ENCODE measurements around the gene IL3. TPM values are rescaled to one million over a fixed set of nuclear protein-coding genes. Genes with fewer than 3 reads are reported as not detected.

The IL3 gene
- total RNA-seq, 1 donor from 2014 or later = not detected

DNA sequence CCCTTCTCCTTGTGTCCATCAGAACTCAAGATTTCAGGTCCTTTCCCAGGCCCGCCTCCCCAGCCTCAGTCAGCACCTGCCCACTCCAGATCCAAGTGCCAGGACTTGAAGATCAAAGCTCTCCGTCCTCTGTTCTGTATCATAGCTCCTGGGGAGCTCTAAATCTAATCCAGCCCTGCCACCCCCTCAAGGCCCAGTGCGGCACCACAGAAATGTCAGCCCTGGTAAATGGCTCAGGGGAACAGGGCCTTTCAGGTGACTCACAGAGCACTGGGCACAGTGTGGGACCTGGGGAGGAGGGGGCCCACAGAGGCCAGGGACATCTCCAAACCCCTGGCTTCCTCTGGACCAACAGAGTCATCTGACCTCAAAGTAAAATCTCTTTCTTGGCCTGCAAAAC is 19.2 kb downstream of the IL3 start:
- Mint-ChIP-seq H3K4me1 (ENCODE audit: unreplicated experiment) (no peaks in the 10 kb centered on the region), H3K36me3 (ENCODE audit: low read depth, unreplicated experiment) (no peaks in the 10 kb centered on the region), H3K9me3 (ENCODE audit: unreplicated experiment) (no peaks in the 10 kb centered on the region), H3K27ac (ENCODE audit: unreplicated experiment) (no peak overlapping the region), H3K4me3 (ENCODE audit: unreplicated experiment) (no peak overlapping the region), H3K27me3 (ENCODE audit: unreplicated experiment) (peaks cover 7% of the 10 kb centered on the region)
- no peak for DNase-seq (ENCODE audit: low spot score)
- TF ChIP-seq, protein P1, sequence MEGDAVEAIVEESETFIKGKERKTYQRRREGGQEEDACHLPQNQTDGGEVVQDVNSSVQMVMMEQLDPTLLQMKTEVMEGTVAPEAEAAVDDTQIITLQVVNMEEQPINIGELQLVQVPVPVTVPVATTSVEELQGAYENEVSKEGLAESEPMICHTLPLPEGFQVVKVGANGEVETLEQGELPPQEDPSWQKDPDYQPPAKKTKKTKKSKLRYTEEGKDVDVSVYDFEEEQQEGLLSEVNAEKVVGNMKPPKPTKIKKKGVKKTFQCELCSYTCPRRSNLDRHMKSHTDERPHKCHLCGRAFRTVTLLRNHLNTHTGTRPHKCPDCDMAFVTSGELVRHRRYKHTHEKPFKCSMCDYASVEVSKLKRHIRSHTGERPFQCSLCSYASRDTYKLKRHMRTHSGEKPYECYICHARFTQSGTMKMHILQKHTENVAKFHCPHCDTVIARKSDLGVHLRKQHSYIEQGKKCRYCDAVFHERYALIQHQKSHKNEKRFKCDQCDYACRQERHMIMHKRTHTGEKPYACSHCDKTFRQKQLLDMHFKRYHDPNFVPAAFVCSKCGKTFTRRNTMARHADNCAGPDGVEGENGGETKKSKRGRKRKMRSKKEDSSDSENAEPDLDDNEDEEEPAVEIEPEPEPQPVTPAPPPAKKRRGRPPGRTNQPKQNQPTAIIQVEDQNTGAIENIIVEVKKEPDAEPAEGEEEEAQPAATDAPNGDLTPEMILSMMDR (IDR thresholded peaks at IDR 0.05; ENCODE audit: unreplicated experiment) = no peak

DNA sequence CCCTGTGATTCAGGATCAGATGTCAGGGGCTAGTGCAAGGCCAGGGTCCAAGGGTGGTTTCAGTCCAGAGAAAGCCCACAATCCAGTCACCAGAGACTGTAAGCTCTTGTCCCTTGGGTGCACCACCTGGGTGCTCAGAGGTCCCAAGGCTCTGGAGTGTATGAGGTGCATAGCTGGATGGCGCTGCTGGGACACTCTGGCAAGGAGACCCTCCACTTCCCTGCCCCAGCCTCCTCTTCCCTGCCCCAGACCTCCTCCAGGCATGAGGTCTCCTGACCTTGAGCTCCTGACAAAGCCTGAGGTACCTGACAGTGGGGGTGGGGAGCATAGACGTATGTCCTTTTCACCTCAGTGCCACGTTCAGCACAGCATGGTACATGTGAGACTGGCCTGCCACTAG is 20.1 kb downstream of the IL3 start:
- H3K27me3 Mint-ChIP-seq (ENCODE audit: unreplicated experiment) = peaks cover 9% of the 10 kb centered on the region
- TF ChIP-seq, protein P1 (IDR thresholded peaks at IDR 0.05; ENCODE audit: unreplicated experiment) = no peak
- no peaks in the 10 kb centered on the region for H3K36me3 Mint-ChIP-seq (ENCODE audit: low read depth, unreplicated experiment)
- H3K27ac Mint-ChIP-seq (ENCODE audit: unreplicated experiment) = no peak overlapping the region
- DNase-seq (ENCODE audit: low spot score) = no peak
- H3K9me3 Mint-ChIP-seq (ENCODE audit: unreplicated experiment) = no peaks in the 10 kb centered on the region
- H3K4me1 Mint-ChIP-seq (ENCODE audit: unreplicated experiment) = peaks cover under 1% of the 10 kb centered on the region
- H3K4me3 Mint-ChIP-seq (ENCODE audit: unreplicated experiment) = no peak overlapping the region

DNA sequence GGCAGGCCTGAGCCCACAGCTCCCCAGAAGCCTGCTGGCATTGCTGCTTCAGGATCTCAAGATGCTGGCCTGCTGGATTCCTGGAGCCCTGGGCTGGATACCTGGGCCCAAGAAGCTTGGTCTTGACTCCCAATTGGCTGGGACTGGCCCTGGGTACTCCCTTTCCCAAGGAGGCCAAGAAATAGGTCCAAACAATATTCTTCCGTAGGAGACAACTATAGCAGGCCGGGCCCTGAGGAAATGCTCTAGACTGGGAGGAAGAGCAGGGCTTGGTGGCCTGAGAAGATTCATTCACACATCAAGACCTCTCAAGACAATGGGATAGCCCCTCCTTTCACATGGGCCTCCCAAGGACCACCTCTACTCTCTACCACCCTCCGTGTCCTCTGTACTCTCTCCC is 21.0 kb downstream of the IL3 start:
- TF ChIP-seq, protein P1 (IDR thresholded peaks at IDR 0.05; ENCODE audit: unreplicated experiment) = no peak
- H3K4me1 Mint-ChIP-seq (ENCODE audit: unreplicated experiment) = peaks cover 8% of the 10 kb centered on the region
- H3K4me3 Mint-ChIP-seq (ENCODE audit: unreplicated experiment) = no peak overlapping the region
- DNase-seq (ENCODE audit: low spot score) = no peak
- H3K36me3 Mint-ChIP-seq (ENCODE audit: low read depth, unreplicated experiment) = no peaks in the 10 kb centered on the region
- H3K9me3 Mint-ChIP-seq (ENCODE audit: unreplicated experiment) = no peaks in the 10 kb centered on the region
- H3K27ac Mint-ChIP-seq (ENCODE audit: unreplicated experiment) = no peak overlapping the region
- H3K27me3 Mint-ChIP-seq (ENCODE audit: unreplicated experiment) = peaks cover 8% of the 10 kb centered on the region

DNA sequence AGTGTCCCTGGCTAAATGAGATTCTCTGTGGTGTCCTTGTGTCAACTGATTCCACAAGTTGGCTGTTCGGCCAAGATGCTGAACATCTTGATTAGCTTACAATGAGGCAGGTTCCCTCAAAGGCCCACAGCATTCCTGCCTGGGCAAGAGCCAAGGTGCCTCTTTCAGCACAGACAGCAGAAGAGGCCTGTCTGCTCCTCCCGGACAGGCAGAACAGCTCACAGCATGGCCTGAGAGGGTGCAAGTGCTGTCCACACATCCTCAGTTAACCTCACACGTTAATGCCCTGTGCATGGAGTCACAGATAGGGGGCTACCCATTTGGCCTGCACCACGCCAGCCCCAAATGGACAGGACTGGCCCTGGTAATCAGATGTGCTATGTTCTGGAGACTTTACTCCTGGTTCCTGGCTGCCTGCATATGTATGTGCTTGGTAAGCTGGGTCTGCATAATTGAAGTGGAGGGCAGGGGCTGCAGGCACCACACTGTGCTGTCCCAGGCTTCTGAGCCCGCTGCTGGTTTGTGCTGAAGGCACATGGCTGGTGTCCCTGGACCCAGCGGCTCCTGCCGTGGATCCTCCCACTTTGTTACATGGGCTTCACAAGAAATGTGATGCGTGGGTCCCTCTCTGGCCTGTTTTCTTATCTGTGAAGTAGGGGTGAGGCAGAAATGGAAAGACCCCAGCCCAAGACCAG is 22.0 kb downstream of the IL3 start:
- no peak for DNase-seq (ENCODE audit: low spot score)
- H3K27me3 Mint-ChIP-seq (ENCODE audit: unreplicated experiment) = peaks cover 8% of the 10 kb centered on the region
- peaks cover 13% of the 10 kb centered on the region for H3K4me1 Mint-ChIP-seq (ENCODE audit: unreplicated experiment)
- no peak overlapping the region for H3K27ac Mint-ChIP-seq (ENCODE audit: unreplicated experiment)
- no peak overlapping the region for H3K4me3 Mint-ChIP-seq (ENCODE audit: unreplicated experiment)
- no peaks in the 10 kb centered on the region for H3K36me3 Mint-ChIP-seq (ENCODE audit: low read depth, unreplicated experiment)
- H3K9me3 Mint-ChIP-seq (ENCODE audit: unreplicated experiment) = no peaks in the 10 kb centered on the region
- TF ChIP-seq, protein P1 (IDR thresholded peaks at IDR 0.05; ENCODE audit: unreplicated experiment) = no peak

DNA sequence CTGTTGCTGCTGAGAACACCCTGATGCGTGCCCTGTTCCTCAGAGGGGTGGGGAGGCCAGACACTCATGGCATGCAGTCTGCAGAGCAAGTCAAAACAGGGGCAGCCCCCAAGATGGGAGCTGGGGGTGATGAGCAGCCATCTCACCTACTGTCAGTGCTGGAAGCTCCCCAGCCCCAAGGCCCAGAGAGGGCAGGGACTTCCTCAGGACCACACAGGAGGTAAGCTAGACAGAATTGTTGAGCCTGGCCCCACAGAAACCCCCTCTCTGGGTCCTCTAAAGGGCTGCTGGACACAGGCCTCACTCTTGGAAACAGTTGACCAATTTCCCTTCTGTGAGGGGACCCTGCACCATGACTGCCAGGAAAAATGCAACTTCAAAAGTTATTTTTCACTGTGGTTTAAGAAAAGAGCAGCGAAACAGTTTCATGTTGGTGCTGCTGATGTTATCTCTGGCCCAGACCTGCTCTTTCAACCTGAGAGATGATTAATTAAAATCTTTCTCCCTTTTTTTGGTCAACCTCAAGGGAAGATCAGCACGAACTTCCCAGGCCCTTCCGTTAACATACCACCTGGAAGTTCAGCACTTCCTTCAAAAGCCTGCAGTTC is 22.7 kb downstream of the IL3 start:
- Mint-ChIP-seq H3K36me3 (ENCODE audit: low read depth, unreplicated experiment) (no peaks in the 10 kb centered on the region), H3K4me3 (ENCODE audit: unreplicated experiment) (no peak overlapping the region), H3K27me3 (ENCODE audit: unreplicated experiment) (peaks cover 8% of the 10 kb centered on the region), H3K27ac (ENCODE audit: unreplicated experiment) (no peak overlapping the region), H3K4me1 (ENCODE audit: unreplicated experiment) (peaks cover 13% of the 10 kb centered on the region), H3K9me3 (ENCODE audit: unreplicated experiment) (no peaks in the 10 kb centered on the region)
- DNase-seq (ENCODE audit: low spot score) = no peak
- TF ChIP-seq, protein P1 (IDR thresholded peaks at IDR 0.05; ENCODE audit: unreplicated experiment) = no peak
